ENCODE data around the gene OR13C9.

Gene OR13C9, protein sequence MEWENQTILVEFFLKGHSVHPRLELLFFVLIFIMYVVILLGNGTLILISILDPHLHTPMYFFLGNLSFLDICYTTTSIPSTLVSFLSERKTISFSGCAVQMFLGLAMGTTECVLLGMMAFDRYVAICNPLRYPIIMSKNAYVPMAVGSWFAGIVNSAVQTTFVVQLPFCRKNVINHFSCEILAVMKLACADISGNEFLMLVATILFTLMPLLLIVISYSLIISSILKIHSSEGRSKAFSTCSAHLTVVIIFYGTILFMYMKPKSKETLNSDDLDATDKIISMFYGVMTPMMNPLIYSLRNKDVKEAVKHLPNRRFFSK

DNA sequence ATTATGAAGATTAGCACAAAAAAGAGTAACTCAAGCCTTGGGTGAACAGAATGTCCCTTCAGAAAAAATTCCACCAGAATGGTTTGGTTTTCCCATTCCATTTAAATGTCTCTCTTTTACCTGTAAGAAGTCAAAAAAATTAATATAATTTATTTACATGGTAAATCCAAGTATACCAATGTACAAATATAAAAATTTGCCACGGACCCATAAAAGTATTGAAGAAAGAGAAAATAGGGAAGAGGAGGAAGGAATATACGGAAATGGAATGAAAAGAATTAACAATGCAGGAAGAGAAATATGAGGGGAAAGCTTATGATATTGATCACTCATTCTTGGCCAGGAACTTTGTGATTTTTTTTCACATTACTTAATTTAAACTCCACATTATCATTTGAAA lies at the start of gene OR13C9:
OR13C9 (minus strand) TSS at position 101 of the 400 bp plus-strand sequence; CDS start at position 101, 0 bp downstream.
- H3K4me2 ChIP-seq (ENCODE audit: low read depth, low read length, poor library complexity, severe bottlenecking) = no peak within 1 kb of the TSS
- H3K9ac ChIP-seq (ENCODE audit: low read length) = no peak within 1 kb of the TSS
- no peaks in the 10 kb centered on the region for H3K27me3 ChIP-seq (ENCODE audit: low read length)
- no peaks in the 10 kb centered on the region for H3K79me2 ChIP-seq (ENCODE audit: insufficient read depth, low read length)
- H4K20me1 ChIP-seq (ENCODE audit: low read depth, low read length) = no peaks in the 10 kb centered on the region
- H3K4me3 ChIP-seq (ENCODE audit: insufficient read depth, low read length, poor library complexity, severe bottlenecking) = no peak within 1 kb of the TSS
- no peak for TF ChIP-seq EZH2phosphoT487 (conservative IDR thresholded peaks at IDR 0.05; ENCODE audit: low read length)
- TF ChIP-seq, protein P1, sequence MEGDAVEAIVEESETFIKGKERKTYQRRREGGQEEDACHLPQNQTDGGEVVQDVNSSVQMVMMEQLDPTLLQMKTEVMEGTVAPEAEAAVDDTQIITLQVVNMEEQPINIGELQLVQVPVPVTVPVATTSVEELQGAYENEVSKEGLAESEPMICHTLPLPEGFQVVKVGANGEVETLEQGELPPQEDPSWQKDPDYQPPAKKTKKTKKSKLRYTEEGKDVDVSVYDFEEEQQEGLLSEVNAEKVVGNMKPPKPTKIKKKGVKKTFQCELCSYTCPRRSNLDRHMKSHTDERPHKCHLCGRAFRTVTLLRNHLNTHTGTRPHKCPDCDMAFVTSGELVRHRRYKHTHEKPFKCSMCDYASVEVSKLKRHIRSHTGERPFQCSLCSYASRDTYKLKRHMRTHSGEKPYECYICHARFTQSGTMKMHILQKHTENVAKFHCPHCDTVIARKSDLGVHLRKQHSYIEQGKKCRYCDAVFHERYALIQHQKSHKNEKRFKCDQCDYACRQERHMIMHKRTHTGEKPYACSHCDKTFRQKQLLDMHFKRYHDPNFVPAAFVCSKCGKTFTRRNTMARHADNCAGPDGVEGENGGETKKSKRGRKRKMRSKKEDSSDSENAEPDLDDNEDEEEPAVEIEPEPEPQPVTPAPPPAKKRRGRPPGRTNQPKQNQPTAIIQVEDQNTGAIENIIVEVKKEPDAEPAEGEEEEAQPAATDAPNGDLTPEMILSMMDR (IDR thresholded peaks at IDR 0.05; ENCODE audit: insufficient read depth, low read length, poor library complexity, severe bottlenecking) = no peak
- no peaks in the 10 kb centered on the region for H3K9me3 ChIP-seq (ENCODE audit: insufficient read depth, low read length)
- H3K9me2 ChIP-seq (replicated peaks; ENCODE audit: insufficient read depth, low read length) = no peaks in the 10 kb centered on the region
- no peaks in the 10 kb centered on the region for H3F3A ChIP-seq (ENCODE audit: insufficient read depth)
- H3K36me3 ChIP-seq (ENCODE audit: low read length) = no peaks in the 10 kb centered on the region
- no peak within 1 kb of the TSS for H3K27ac ChIP-seq (ENCODE audit: low read depth, low read length)
- H2AFZ ChIP-seq (ENCODE audit: low read depth, low read length, severe bottlenecking) = no peak within 1 kb of the TSS

DNA sequence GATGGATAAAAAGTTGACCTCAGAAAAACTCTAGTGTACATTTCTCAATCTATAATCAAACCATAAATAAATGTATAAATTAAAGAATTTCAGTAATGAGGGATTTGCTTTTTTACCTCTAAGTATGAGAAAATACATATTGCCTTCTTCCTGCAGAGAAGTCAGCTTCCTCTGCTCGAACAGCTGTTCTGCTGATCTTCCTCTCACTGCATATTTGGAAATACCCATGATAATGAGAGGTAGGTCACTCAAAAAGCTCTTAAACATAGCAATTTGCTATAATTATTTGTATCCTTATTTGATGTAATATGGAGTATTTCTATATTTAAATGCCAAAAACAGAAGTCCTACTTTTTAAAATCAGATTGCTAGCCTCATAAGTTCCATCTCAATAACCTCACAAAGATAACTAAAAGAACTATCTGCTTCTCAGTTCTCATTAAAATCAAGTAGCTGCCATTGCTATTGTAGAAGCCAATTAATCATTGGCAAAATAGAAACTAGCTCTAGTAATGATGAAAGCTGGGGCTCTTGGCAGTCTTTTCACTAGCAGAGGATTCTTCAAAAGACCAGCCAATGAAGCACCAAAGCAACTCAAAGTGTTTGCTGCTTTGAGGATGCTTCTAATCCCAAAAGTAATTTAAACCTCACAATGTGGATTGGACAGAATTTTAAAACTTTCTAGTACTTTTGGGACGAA lies 40.6 kb upstream of the OR13C9 start:
- no peaks in the 10 kb centered on the region for H3K79me2 ChIP-seq (ENCODE audit: insufficient read depth, low read length)
- no peaks in the 10 kb centered on the region for H3F3A ChIP-seq (ENCODE audit: insufficient read depth)
- H3K27ac ChIP-seq (ENCODE audit: low read depth, low read length) = no peak overlapping the region
- no peak overlapping the region for H3K4me2 ChIP-seq (ENCODE audit: low read depth, low read length, poor library complexity, severe bottlenecking)
- no peak overlapping the region for H3K4me3 ChIP-seq (ENCODE audit: insufficient read depth, low read length, poor library complexity, severe bottlenecking)
- TF ChIP-seq, protein P1 (IDR thresholded peaks at IDR 0.05; ENCODE audit: insufficient read depth, low read length, poor library complexity, severe bottlenecking) = no peak
- H3K27me3 ChIP-seq (ENCODE audit: low read length) = no peaks in the 10 kb centered on the region
- H2AFZ ChIP-seq (ENCODE audit: low read depth, low read length, severe bottlenecking) = no peak overlapping the region
- H4K20me1 ChIP-seq (ENCODE audit: low read depth, low read length) = no peaks in the 10 kb centered on the region
- no peaks in the 10 kb centered on the region for H3K9me2 ChIP-seq (replicated peaks; ENCODE audit: insufficient read depth, low read length)
- 0 out of 2 replicates have a peak, but pooled peaks cover 2% of the 10 kb centered on the region for H3K9me3 ChIP-seq (ENCODE audit: insufficient read depth, low read length)
- no peak overlapping the region for H3K9ac ChIP-seq (ENCODE audit: low read length)
- H3K36me3 ChIP-seq (ENCODE audit: low read length) = no peaks in the 10 kb centered on the region

DNA sequence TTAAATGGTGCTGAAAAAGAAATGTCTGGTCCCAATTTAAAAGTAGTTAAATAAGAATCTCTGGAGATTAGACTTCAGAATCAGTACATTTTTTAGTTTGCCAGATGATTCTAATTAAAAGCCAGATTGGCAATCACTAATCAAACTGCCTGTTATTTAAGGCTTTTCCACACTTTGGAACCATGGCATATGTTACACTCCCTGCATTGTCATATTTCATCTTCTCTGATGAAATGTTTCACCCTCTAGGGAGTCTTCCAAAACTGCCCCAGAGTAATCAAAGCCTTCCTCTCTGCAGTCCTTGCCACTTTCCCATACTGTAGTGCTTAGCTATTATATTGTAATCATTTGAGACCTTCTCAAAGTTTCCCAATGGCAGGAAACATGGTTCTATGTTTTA lies 17.5 kb upstream of the OR13C9 start:
- H3K79me2 ChIP-seq (ENCODE audit: insufficient read depth, low read length) = no peaks in the 10 kb centered on the region
- no peak overlapping the region for H3K27ac ChIP-seq (ENCODE audit: low read depth, low read length)
- no peaks in the 10 kb centered on the region for H3F3A ChIP-seq (ENCODE audit: insufficient read depth)
- H3K36me3 ChIP-seq (ENCODE audit: low read length) = no peaks in the 10 kb centered on the region
- no peaks in the 10 kb centered on the region for H4K20me1 ChIP-seq (ENCODE audit: low read depth, low read length)
- no peaks in the 10 kb centered on the region for H3K9me2 ChIP-seq (replicated peaks; ENCODE audit: insufficient read depth, low read length)
- H3K9ac ChIP-seq (ENCODE audit: low read length) = no peak overlapping the region
- H3K27me3 ChIP-seq (ENCODE audit: low read length) = no peaks in the 10 kb centered on the region
- no peak overlapping the region for H3K4me2 ChIP-seq (ENCODE audit: low read depth, low read length, poor library complexity, severe bottlenecking)
- H2AFZ ChIP-seq (ENCODE audit: low read depth, low read length, severe bottlenecking) = no peak overlapping the region
- no peak overlapping the region for H3K4me3 ChIP-seq (ENCODE audit: insufficient read depth, low read length, poor library complexity, severe bottlenecking)
- TF ChIP-seq, protein P1 (IDR thresholded peaks at IDR 0.05; ENCODE audit: insufficient read depth, low read length, poor library complexity, severe bottlenecking) = no peak
- TF ChIP-seq EZH2phosphoT487 (conservative IDR thresholded peaks at IDR 0.05; ENCODE audit: low read length) = no peak
- H3K9me3 ChIP-seq (ENCODE audit: insufficient read depth, low read length) = no peaks in the 10 kb centered on the region

All from SU-DHL-6 (cell line).